Muscle of leg (tissue), 11 donors: ENCODE measurements around the gene NEUROG1. TPM values are rescaled to one million over a fixed set of nuclear protein-coding genes. Genes with fewer than 3 reads are reported as not detected.
"Not testable (repeated sequence)": the region's sequence is repeated elsewhere in the genome, so short reads cannot be mapped to it uniquely, and the experiment has no call there.

Experiments used
- DNase-seq: peaks from one replicate; pipeline ENCODE4 v3.0.0; 2013
- H3K27ac ChIP-seq: one replicate; pipeline ENCODE4 v1.5.1; 2013; ENCODE audit warnings: mild to moderate bottlenecking, low read length, control low read depth
- H3K27me3 ChIP-seq: one replicate; pipeline ENCODE4 v1.6.1; 2013; ENCODE audit warnings: low read length; ENCODE audit not compliant: control insufficient read depth, insufficient read depth
- H3K36me3 ChIP-seq: one replicate; pipeline ENCODE4 v1.6.1; 2013; ENCODE audit warnings: low read length; ENCODE audit not compliant: control insufficient read depth, insufficient read depth
- H3K4me1 ChIP-seq: one replicate; pipeline ENCODE4 v1.6.1; 2013; ENCODE audit warnings: low read length; ENCODE audit not compliant: control insufficient read depth, insufficient read depth
- H3K4me3 ChIP-seq: one replicate; pipeline ENCODE4 v1.5.1; 2013; ENCODE audit warnings: low read length, control low read depth
- H3K9me3 ChIP-seq: replicated peaks from 2 replicates; pipeline ENCODE4 v1.6.1; 2013; ENCODE audit warnings: low read depth, low read length; ENCODE audit not compliant: control insufficient read depth
- WGBS: methylation state at CpG from one replicate; pipeline ENCODE4 v1.1.5; 2013; ENCODE audit warnings: missing lambda C conversion rate; ENCODE audit not compliant: insufficient coverage; 5-methylcytosine and 5-hydroxymethylcytosine counted together
- polyA plus RNA-seq, 8 donors: library from polyadenylated mRNA; unstranded; fragments of 120-200 nt; gene quantifications; one replicate each; pipeline versions ENCODE4 v1.2.1 to v1.2.3, GENCODE V29; 2013; ENCODE audit warnings: inconsistent platforms in 1 of 8, low replicate concordance in 1 of 8; ENCODE audit not compliant: insufficient read length in 8 of 8, insufficient read depth in 1 of 8
- total RNA-seq: library from RNA; stranded (reverse); fragments of 120-200 nt; gene quantifications from one replicate; pipeline ENCODE4 v1.2.4, GENCODE V29; 2013

Gene NEUROG1
- total and polyA plus RNA-seq, 9 donors = 0.10 TPM; not detected in 8

- Histone ChIP-seq H3K36me3 (no peaks in the 10 kb centered on the region), H3K4me3 (no peak overlapping the region), H3K9me3 (peaks cover 5% of the 10 kb centered on the region), H3K27me3 (peaks cover 94% of the 10 kb centered on the region), H3K27ac (no peak overlapping the region), H3K4me1 (peaks cover 10% of the 10 kb centered on the region)
- DNase-seq = no peak
- WGBS = 91% methylated on average over 3 of the region's 5 CpGs
Measured at GRCh38 chr5:135538261-135538660, 2.5 kb upstream of the NEUROG1 start.

GRCh38 chr5:135537745-135538144 is 2.0 kb upstream of the NEUROG1 start:
- peaks cover 9% of the 10 kb centered on the region for H3K4me1 ChIP-seq
- no peak for DNase-seq
- WGBS = 100% methylated on average over 1 of the region's 2 CpGs
- no peak overlapping the region for H3K4me3 ChIP-seq
- H3K36me3 ChIP-seq = no peaks in the 10 kb centered on the region
- H3K27me3 ChIP-seq = peaks cover 96% of the 10 kb centered on the region
- H3K27ac ChIP-seq = no peak overlapping the region
- peaks cover 5% of the 10 kb centered on the region for H3K9me3 ChIP-seq

DNA sequence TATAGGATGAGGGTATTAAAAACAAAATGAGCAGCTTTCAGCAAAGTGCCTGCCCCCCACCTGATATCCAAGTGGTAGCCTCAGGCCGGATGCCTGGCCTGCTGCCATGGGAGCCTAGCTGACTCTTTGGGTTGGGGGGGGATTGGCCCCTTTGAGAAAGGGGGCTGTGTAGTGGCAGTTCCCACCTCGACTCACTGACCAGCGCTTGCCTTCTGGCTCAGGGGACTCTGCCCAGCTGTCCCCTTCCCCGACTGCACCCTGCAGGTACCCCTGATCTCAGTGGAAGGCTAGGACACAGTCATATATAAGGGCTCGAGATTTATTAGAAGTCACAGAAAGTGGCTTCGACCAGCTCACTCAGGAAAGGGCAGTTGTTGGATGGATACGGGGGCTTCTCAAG is 1.5 kb upstream of the NEUROG1 start:
- Histone ChIP-seq H3K27ac (no peak overlapping the region), H3K27me3 (peaks cover 97% of the 10 kb centered on the region), H3K36me3 (no peaks in the 10 kb centered on the region), H3K9me3 (peaks cover 5% of the 10 kb centered on the region), H3K4me1 (peaks cover 9% of the 10 kb centered on the region), H3K4me3 (no peak overlapping the region)
- WGBS = 47% methylated on average over 4 of the region's 7 CpGs
- no peak for DNase-seq

GRCh38 chr5:135535420-135535819 is 344 bp downstream of the NEUROG1 start:
- H3K4me1 ChIP-seq = peaks cover 9% of the 10 kb centered on the region
- H3K4me3 ChIP-seq = no peak overlapping the region
- no peak overlapping the region for H3K27ac ChIP-seq
- 2% methylated on average over 44 of the region's 44 CpGs for WGBS
- H3K36me3 ChIP-seq = no peaks in the 10 kb centered on the region
- H3K9me3 ChIP-seq = peaks cover 5% of the 10 kb centered on the region
- peaks cover 95% of the 10 kb centered on the region for H3K27me3 ChIP-seq
- DNase-seq = no peak

DNA sequence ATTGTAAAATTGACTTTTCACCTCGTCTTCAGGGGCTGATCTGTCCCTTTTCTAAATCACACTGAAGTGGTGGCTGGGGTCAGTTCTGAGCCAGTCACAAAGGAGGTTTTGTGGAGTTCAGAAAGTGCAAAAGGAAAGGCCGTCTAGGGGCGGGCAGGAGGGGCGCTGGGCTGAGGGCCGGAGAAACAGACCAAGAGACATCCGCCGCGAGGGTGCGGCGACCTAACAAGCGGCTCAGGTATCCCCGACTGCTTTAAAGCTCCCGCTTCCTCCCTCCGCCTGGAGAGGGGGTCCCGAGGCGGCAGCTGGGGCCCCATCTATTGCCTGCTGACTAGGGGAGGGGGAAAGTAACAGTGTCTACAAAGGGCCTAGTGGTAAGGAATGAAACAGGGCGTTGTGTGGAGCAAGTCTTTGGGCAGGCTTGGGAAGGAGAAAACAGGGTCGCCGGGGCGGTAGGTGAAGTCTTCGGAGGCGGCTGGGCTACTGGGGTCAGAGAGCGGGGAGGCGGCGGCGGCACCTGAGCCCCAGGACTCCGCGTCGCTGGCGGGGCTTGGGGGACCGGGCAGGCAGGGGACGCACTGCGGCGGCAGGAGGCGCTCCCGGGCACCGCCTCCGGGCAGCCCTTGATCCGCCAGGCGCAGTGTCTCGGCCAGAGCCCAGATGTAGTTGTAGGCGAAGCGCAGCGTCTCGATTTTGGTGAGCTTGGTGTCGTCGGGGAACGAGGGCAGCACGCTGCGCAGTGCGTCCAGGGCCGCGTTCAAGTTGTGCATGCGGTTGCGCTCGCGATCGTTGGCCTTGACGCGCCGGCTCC is 950 bp downstream of the NEUROG1 start:
- Histone ChIP-seq H3K27ac (no peak overlapping the region), H3K9me3 (peaks cover 5% of the 10 kb centered on the region), H3K4me3 (no peak overlapping the region), H3K27me3 (peaks cover 90% of the 10 kb centered on the region), H3K36me3 (no peaks in the 10 kb centered on the region), H3K4me1 (peaks cover 9% of the 10 kb centered on the region)
- WGBS = 2% methylated on average over 59 of the region's 61 CpGs
- no peak for DNase-seq

GRCh38 chr5:135533794-135534193 is 2.0 kb downstream of the NEUROG1 start:
- peaks cover 9% of the 10 kb centered on the region for H3K4me1 ChIP-seq
- no peak for DNase-seq
- H3K27ac ChIP-seq = no peak overlapping the region
- no peak overlapping the region for H3K4me3 ChIP-seq
- WGBS = no CpG with 5 or more reads among the region's 3 CpGs
- no peaks in the 10 kb centered on the region for H3K36me3 ChIP-seq
- H3K27me3 ChIP-seq = peaks cover 88% of the 10 kb centered on the region
- peaks cover 5% of the 10 kb centered on the region for H3K9me3 ChIP-seq

GRCh38 chr5:135533334-135533733 is 2.4 kb downstream of the NEUROG1 start:
- H3K27ac ChIP-seq = no peak overlapping the region
- peaks cover 87% of the 10 kb centered on the region for H3K27me3 ChIP-seq
- DNase-seq = no peak
- no CpG with 5 or more reads among the region's 3 CpGs for WGBS
- peaks cover 9% of the 10 kb centered on the region for H3K4me1 ChIP-seq
- H3K36me3 ChIP-seq = no peaks in the 10 kb centered on the region
- peaks cover 5% of the 10 kb centered on the region for H3K9me3 ChIP-seq
- no peak overlapping the region for H3K4me3 ChIP-seq

GRCh38 chr5:135529576-135529975 is 6.2 kb downstream of the NEUROG1 start:
- not testable (repeated sequence) for DNase-seq, H3K4me1 ChIP-seq, H3K9me3 ChIP-seq, H3K36me3 ChIP-seq, H3K27ac ChIP-seq, H3K4me3 ChIP-seq
- H3K27me3 ChIP-seq = peaks cover 64% of the 10 kb centered on the region
- WGBS = no CpG with 5 or more reads among the region's 5 CpGs

- no peak for DNase-seq
- Histone ChIP-seq H3K9me3 (no peaks in the 10 kb centered on the region), H3K27ac (no peak overlapping the region), H3K4me1 (no peaks in the 10 kb centered on the region), H3K36me3 (no peaks in the 10 kb centered on the region), H3K27me3 (peaks cover 44% of the 10 kb centered on the region), H3K4me3 (no peak overlapping the region)
Measured at GRCh38 chr5:135526924-135527323, 8.8 kb downstream of the NEUROG1 start.

DNA sequence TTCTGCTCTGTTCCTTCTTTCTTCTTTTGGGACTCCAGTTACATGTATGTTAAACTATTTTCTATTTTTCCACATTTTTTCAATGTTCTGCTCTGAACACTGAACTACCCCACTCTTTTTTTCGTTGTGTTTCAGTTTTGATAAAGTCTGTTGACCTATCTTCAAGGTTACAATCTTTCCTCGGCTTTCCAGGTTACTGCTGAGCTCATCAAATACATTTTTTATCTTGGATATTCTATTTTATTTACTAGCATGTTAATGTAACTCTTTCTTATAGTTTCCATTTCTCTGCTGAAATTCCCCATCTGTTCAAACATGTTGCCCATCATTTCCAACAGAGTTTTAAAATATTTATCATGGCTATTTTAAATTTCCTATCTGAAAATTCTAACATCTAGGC is 13.8 kb downstream of the NEUROG1 start:
- Histone ChIP-seq H3K9me3 (no peaks in the 10 kb centered on the region), H3K4me1 (no peaks in the 10 kb centered on the region), H3K4me3 (no peak overlapping the region), H3K27me3 (peaks cover 13% of the 10 kb centered on the region), H3K36me3 (no peaks in the 10 kb centered on the region), H3K27ac (no peak overlapping the region)
- DNase-seq = no peak
- WGBS = no CpG with 5 or more reads among the region's 2 CpGs

GRCh38 chr5:135517631-135518030 is 18.1 kb downstream of the NEUROG1 start:
- no CpG with 5 or more reads among the region's 4 CpGs for WGBS

More at GRCh38 chr5:135517631-135518030, 18.1 kb downstream of the NEUROG1 start:
- Histone ChIP-seq H3K4me1 (no peaks in the 10 kb centered on the region), H3K27ac (no peak overlapping the region), H3K9me3 (no peaks in the 10 kb centered on the region), H3K36me3 (no peaks in the 10 kb centered on the region), H3K4me3 (no peak overlapping the region), H3K27me3 (no peaks in the 10 kb centered on the region)
- DNase-seq = no peak
